HG03469 (cell line): ENCODE results near the gene CDK11A.
"Not testable (repeated sequence)": the region's sequence is repeated elsewhere in the genome, so short reads cannot be mapped to it uniquely, and the experiment has no call there.

Experiments used
- ATAC-seq: cut with Tn5 transposase; IDR thresholded peaks from one replicate; pipeline ENCODE4 v1.9.1; 2021; ENCODE audit warnings: mild to moderate bottlenecking, moderate library complexity, moderate number of reproducible peaks; ENCODE audit not compliant: unreplicated experiment

CDK11A gene

GRCh38 chr1:1754051-1754815, 30.1 kb upstream of the CDK11A start:
- ATAC-seq = no peak

DNA sequence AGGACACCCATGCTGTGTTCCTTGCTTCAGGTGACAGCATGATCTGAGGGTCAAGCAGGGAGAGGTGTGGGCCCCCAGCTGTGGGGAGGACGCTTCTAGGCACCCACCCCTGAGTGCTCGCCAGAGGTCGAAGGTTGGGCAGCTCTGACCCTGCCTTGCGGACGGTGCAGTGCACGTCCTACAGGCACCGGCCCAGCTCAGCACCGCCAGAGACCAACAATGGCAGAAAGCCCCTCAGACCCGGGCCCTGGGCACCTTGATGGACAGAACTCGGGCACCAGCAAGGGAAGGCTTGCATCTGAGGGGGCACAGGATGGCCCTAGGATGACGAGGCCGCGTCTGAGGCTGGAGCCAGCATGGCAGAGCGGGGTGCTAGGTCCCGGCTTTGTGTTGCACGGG, 29.4 kb upstream of the CDK11A start:
- no peak for ATAC-seq

DNA sequence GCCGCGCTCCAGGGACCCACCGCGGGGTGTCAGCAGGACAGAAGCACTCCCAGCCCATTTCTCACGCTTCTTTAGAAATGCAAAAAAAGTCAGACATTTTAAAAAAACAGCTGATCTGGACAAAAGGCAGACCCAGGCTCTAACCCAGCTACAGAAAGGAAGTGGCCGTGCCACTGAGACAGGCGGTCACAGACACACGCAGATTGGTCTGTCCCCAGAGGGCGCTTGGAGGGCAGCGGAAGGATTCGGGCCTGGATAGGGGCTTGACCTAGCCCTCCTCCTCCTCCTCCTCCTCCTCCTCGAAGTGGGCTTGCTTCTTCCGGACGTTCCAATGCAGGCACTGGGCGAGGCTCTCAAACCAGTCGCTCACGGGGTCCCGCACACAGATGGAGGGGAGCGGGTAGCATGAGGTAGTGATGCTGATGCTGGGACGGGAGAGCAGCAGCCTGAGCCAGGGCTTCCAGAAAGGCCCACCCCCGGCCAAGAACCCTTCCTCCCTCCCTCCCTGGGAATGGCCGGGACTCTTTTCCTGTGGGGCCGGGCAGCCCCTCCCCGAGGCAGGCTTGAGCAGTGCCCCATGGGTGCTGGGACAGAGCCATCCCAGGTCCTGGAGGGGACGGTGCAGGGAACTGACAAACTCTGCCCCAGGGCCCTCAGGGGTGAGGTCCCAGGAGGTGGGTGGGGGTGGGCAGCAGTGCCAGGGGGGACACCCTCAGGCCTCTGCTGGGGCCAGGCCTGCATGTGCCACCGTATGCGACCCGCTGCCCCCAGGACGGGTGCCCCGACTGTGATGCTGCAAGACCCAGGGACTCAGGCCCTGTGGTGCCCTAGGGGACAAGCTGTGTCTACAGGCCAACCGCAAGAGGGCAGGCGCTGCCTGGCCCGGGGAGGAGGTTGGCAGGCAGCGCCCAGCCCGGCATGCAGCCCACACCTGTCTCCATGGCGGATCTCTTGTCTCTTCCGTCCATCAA, 28.8 kb upstream of the CDK11A start:
- no peak for ATAC-seq

DNA sequence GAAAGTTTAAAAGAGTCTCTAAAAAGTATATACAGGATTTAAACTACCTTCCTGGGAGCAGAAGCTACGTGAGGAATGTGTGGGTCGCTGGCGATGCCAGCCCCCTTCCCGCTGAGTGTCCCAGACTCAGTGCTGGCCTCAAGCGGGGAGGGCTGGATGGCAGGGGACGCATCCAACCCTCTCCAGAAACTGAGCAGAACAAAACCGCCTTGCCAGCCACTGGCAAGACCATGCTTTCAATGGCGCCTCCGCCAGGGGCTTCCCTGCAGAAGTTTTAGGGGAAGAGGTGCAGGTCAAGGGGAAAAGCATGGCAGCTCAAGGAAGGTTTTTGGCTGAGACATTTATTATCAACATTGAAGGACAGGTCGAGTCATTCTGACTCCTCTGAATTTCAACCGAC, 28.0 kb upstream of the CDK11A start:
- no peak for ATAC-seq

DNA sequence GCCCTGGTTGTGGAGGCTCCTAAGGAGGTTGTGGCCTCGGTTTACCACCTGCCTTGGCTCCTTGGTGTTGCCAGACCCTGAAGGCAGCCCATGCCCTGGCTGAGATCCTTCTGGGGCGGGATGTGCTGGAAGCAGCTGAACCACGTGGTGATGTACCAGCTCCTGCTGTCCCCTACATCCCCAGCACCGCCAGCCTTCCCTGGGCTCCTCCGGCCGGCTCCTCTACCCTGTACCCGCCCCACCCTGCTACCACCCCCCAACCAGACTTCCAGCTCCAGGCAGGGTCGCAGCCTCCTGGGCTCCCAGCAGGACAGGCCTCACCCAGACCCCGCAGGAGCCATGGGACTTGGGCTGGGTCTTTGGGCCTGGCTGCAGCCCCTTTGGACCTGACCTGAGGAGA, 25.8 kb upstream of the CDK11A start:
- not testable (repeated sequence) for ATAC-seq

DNA sequence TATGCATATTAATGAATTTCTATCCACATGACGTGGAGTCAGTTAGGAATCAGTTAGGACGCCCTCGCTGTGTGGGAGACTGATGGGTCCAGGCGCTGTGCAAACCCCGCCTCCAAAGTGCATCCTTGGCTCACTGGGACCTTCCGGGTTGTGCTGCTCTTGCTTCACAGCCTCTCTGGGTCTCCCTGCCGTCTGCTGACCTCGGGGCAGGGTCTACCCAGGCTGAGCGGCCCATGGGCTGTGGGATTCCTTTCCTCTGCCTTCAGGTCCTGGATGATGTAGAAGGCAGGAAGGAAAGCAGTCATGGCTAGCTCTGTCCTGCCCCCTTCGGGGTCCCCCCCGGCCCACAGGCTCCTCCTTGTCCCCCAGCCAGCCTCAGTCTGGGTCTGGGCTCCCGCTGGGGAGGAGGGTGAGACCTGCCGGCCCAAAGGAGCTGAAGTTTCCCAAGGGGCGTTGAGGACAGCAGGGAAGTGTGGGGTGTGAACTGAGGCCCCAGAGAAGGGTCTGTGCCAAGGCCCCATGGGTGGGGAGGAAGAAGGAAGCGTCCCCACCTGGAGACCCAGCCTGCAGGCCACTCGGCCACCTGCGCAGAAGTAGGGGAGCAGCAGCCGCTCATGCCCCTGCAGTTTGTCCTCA, 24.6 kb upstream of the CDK11A start:
- no peak for ATAC-seq

- ATAC-seq = peak; percentile 82
These were observed 22.4 kb upstream of the CDK11A start for GRCh38 chr1:1746566-1746909.

GRCh38 chr1:1745651-1746565, 21.8 kb upstream of the CDK11A start:
- peak; percentile 31 for ATAC-seq

- ATAC-seq = not testable (repeated sequence)
These were observed 18.4 kb upstream of the CDK11A start for GRCh38 chr1:1742529-1742928.

DNA sequence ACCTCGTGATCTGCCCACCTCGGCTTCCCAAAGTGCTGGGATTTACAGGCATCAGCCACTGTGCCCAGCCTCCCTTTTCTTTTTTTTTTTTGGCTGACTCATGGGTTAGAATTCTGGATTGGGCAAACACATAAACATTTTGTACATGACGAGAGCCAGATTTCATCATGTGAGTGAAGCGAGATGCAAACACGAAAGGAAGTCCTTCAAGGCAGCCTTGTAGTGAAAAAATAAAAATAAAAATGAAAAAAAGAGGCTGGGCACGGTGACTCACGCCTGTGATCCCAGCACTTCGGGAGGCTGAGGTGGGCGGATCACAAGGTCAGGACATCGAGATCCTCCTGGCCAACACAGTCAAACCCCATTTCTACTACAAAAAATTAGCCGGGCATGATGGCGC, 16.9 kb upstream of the CDK11A start:
- not testable (repeated sequence) for ATAC-seq

GRCh38 chr1:1738799-1739337, 14.7 kb upstream of the CDK11A start:
- not testable (repeated sequence) for ATAC-seq

DNA sequence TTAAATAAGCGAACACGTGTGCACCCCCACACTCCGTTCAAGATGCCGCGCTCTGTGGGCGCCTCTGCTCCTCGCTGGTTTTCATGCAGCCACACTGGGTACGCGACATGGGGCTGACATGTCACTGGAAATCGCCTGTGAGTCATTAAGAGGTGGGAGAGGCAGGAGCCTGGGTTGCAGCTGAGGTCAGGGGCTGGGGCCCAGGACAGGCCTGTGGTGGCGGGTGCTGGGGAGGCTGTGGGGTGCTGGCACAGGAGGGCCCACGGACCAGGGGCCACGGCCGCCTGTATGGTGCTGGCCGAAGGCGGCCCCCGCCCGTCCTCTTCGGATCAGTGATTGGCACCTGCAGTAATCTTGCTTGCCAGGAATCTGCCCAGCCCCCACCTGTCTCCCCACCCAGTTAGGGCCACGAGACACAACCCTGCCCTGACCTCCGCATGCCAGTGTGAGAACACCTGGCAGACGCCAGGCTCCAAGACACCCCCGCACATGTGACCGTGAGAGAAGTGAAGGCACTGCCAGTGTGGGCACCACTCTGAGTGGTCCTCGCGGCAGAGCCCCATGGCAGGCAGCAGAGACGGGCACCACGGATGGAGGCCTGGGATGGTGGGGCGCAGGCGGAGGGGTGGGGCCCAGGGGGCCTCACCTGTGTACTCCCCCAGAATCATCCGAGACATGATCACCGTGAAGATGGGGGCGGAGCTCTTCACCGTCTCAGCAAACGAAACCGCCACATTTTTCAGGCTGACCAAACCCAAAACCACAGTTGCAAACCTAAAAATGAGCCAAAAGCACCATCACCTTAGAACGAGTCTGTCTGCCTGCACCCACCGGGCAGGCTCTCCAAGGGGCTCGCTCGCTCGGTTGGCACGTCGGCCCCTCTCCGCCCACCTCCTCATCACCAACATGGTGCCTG, 13.8 kb upstream of the CDK11A start:
- ATAC-seq = not testable (repeated sequence)

- no peak for ATAC-seq
These were observed 8.2 kb upstream of the CDK11A start for GRCh38 chr1:1732381-1732780.

- ATAC-seq = no peak
These were observed 6.7 kb upstream of the CDK11A start for GRCh38 chr1:1730870-1731269.

DNA sequence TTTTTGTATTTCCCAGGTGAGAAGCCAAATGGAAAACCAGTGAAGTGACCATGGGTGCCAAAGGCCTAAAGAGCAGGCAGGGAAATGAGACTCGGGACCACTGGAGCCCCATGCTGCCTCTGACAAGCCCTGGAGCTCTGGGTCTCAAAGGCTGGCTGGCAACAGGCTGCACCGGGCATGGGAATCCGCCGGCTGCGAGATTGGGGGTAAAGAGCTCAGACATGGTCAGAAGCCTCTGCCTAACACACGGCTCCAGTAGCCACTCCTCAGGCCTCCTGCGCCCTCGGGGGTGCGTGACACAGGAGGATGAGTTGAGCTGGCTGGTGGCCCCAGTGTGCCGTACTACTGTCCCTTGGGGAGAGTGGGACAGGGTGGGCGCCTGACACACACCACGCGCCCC, 6.1 kb upstream of the CDK11A start:
- not testable (repeated sequence) for ATAC-seq

DNA sequence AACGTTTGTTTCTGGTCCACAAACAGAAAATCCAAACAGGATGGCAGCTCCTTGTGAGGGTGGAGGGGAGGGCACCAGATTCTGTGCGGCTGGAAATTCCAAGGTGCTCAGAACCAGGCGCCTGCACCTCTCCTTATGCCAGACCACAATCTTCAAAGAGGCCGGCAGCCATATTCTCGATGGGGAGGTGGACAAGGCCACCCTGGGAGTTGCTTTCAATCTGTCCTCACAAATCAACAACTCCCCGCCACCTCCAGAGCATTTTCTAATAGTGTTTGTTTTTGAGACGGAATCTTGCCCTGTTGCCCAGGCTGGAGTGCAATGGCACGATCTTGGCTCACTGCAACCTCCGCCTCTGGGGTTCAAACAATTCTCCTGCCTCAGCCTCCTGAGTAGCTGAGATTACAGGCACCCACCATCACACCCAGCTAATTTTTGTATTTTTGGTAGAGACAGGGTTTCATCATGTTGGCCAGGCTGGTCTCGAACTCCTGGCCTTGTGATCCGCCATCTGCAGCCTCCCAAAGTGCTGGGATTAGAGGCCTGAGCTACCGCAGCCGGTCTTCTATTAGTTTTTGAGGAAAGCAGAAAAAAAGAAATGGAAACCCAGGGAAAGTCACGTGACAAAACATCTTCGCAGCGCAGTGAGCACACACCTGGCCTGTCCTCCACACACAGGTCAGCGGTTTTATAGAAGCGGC, 5.1 kb upstream of the CDK11A start:
- not testable (repeated sequence) for ATAC-seq

- not testable (repeated sequence) for ATAC-seq
These were observed 4.3 kb upstream of the CDK11A start for GRCh38 chr1:1728308-1729005.

DNA sequence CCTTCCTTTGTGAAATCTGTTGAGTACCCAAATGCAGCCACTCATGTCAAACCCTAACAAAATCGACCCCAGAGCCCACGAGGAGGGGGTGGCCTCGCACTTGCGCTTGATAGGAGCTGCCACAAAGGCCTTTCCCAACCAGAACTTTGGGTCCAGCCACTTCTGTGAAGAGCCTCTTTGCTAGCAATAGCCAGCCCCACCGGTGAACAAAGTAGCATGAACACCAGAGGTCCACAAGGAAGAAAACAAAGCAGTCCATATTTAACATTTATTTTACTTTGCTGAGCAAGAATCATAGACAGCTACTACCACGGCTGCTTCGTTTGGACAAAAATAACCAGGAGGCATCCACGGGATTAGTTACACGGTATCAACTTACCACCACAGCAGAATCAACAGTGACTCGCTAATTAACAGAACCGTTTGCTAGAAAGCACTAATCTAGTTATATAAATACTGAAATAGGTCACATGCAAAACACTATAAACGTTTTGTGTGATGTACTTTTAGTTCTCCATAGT, 3.0 kb upstream of the CDK11A start:
- not testable (repeated sequence) for ATAC-seq
